ENCODE measurements around the gene TMPRSS11E.
"Not testable (repeated sequence)": the region's sequence is repeated elsewhere in the genome, so short reads cannot be mapped to it uniquely, and the experiment has no call there.

The TMPRSS11E gene

GRCh38 chr4:68447201-68447600 lies at the start of gene TMPRSS11E:
TMPRSS11E (plus strand) TSS chr4:68447463; CDS start chr4:68447513, 50 bp downstream.
- FAIRE-seq = no peak

GRCh38 chr4:68399306-68399705 lies 48.0 kb upstream of the TMPRSS11E start:
- FAIRE-seq = no peak

GRCh38 chr4:68401231-68401630 lies 46.0 kb upstream of the TMPRSS11E start:
- no peak for FAIRE-seq

GRCh38 chr4:68404153-68404552 lies 43.1 kb upstream of the TMPRSS11E start:
- FAIRE-seq = no peak

- not testable (repeated sequence) for FAIRE-seq
Measured at GRCh38 chr4:68405718-68406478, 41.4 kb upstream of the TMPRSS11E start.

GRCh38 chr4:68406479-68406859 lies 40.8 kb upstream of the TMPRSS11E start:
- FAIRE-seq = no peak

- FAIRE-seq = not testable (repeated sequence)
Measured at GRCh38 chr4:68407015-68407867, 40.0 kb upstream of the TMPRSS11E start.

- FAIRE-seq = no peak
Measured at GRCh38 chr4:68407868-68408190, 39.4 kb upstream of the TMPRSS11E start.

GRCh38 chr4:68410149-68410548 lies 37.1 kb upstream of the TMPRSS11E start:
- FAIRE-seq = no peak

- FAIRE-seq = no peak
Measured at GRCh38 chr4:68410643-68411042, 36.6 kb upstream of the TMPRSS11E start.

- not testable (repeated sequence) for FAIRE-seq
Measured at GRCh38 chr4:68412031-68412430, 35.2 kb upstream of the TMPRSS11E start.

- no peak for FAIRE-seq
Measured at GRCh38 chr4:68416591-68416990, 30.7 kb upstream of the TMPRSS11E start.

- no peak for FAIRE-seq
Measured at GRCh38 chr4:68426516-68426915, 20.7 kb upstream of the TMPRSS11E start.

- no peak for FAIRE-seq
Measured at GRCh38 chr4:68430337-68430736, 16.9 kb upstream of the TMPRSS11E start.

GRCh38 chr4:68432320-68432719 lies 14.9 kb upstream of the TMPRSS11E start:
- no peak for FAIRE-seq

- no peak for FAIRE-seq
Measured at GRCh38 chr4:68433582-68433981, 13.7 kb upstream of the TMPRSS11E start.

- FAIRE-seq = no peak
Measured at GRCh38 chr4:68434277-68434676, 13.0 kb upstream of the TMPRSS11E start.

- no peak for FAIRE-seq
Measured at GRCh38 chr4:68434836-68435235, 12.4 kb upstream of the TMPRSS11E start.

- no peak for FAIRE-seq
Measured at GRCh38 chr4:68445111-68445510, 2.2 kb upstream of the TMPRSS11E start.

- FAIRE-seq = no peak
Measured at GRCh38 chr4:68451246-68452211, 4.3 kb downstream of the TMPRSS11E start.

- FAIRE-seq = no peak
Measured at GRCh38 chr4:68460085-68460484, 12.8 kb downstream of the TMPRSS11E start.

- no peak for FAIRE-seq
Measured at GRCh38 chr4:68461790-68462189, 14.5 kb downstream of the TMPRSS11E start.

GRCh38 chr4:68462691-68463090 lies 15.4 kb downstream of the TMPRSS11E start:
- FAIRE-seq = no peak
